BLaER1 treated with 17β-estradiol and CSF1 and Interleukin-3, amounts not matched to agents 10 nM and 100 nM (cell line): ENCODE data around the gene CELF2.

Experiments
- H3K27ac ChIP-seq, 11 experiments: shearing (Covaris generic); formaldehyde crosslinking; 2 replicates each; pipeline ENCODE4 v1.8.1; 2022
- H3K27me3 ChIP-seq, 11 experiments: shearing (Covaris generic); formaldehyde crosslinking; 2 replicates each; pipeline ENCODE4 v1.8.1; 2022
- H3K36me3 ChIP-seq, 11 experiments: shearing (Covaris generic); formaldehyde crosslinking; 2 replicates each; pipeline ENCODE4 v1.8.1; 2022
- H3K4me1 ChIP-seq, 10 experiments: shearing (Covaris generic); formaldehyde crosslinking; 2 replicates each; pipeline ENCODE4 v1.8.1; 2022
- H3K4me2 ChIP-seq, 11 experiments: shearing (Covaris generic); formaldehyde crosslinking; 2 replicates each; pipeline ENCODE4 v1.8.1; 2022
- H3K4me3 ChIP-seq, 10 experiments: shearing (Covaris generic); formaldehyde crosslinking; 2 replicates each; pipeline ENCODE4 v1.8.1; 2022
- H3K9ac ChIP-seq, 11 experiments: shearing (Covaris generic); formaldehyde crosslinking; 2 replicates each; pipeline ENCODE4 v1.8.1; 2022
- H3K9me3 ChIP-seq, 11 experiments: shearing (Covaris generic); formaldehyde crosslinking; replicated peaks in 1 of 11; 2 replicates each; pipeline ENCODE4 v1.8.1; 2022
- H4K20me1 ChIP-seq, 11 experiments: shearing (Covaris generic); formaldehyde crosslinking; 2 replicates each; pipeline ENCODE4 v1.8.1; 2022
- Cebpa-rat ChIP-seq, 11 experiments: shearing (Covaris generic); IDR thresholded peaks; 2 replicates each; pipeline ENCODE4 v1.8.1; 2022

Gene CELF2

GRCh38 chr10:11176746-11177145, 159.1 kb downstream of the CELF2 start:
- H3K4me1 ChIP-seq = peaks cover 96 to 99% (median 98%) of the 10 kb centered on the region in 10 experiments
- peak overlapping the region; percentile 39 to 98 (median 76) for H3K4me3 ChIP-seq
- peaks cover 21 to 98% (median 84%) of the 10 kb centered on the region in 11 experiments for H3K36me3 ChIP-seq
- peak overlapping the region; percentile 92 to 98 (median 95) for H3K4me2 ChIP-seq
- H3K27me3 ChIP-seq = no peaks in the 10 kb centered on the region
- peak overlapping the region; percentile 76 to 99 (median 97) for H3K9ac ChIP-seq
- no peak for TF ChIP-seq Cebpa-rat (IDR thresholded peaks at IDR 0.05)
- peaks cover 0 to 8% (median 5%) of the 10 kb centered on the region in 11 experiments; a peak in 11 of 22 replicates for H3K9me3 ChIP-seq
- peaks cover 40 to 87% (median 61%) of the 10 kb centered on the region in 11 experiments for H4K20me1 ChIP-seq
- H3K27ac ChIP-seq = peak overlapping the region; percentile 81 to 100 (median 98)

GRCh38 chr10:11177381-11177780, 159.7 kb downstream of the CELF2 start:
- peak overlapping the region; percentile 76 to 99 (median 97); a peak in 21 of 22 replicates for H3K9ac ChIP-seq
- TF ChIP-seq Cebpa-rat (IDR thresholded peaks at IDR 0.05) = no peak
- peaks cover 0 to 15% (median 11%) of the 10 kb centered on the region in 11 experiments; a peak in 14 of 22 replicates for H3K9me3 ChIP-seq
- peak overlapping the region; percentile 39 to 98 (median 76); a peak in 19 of 20 replicates for H3K4me3 ChIP-seq
- peak overlapping the region; percentile 81 to 100 (median 98) for H3K27ac ChIP-seq
- peaks cover 96 to 99% (median 98%) of the 10 kb centered on the region in 10 experiments for H3K4me1 ChIP-seq
- peak overlapping the region; percentile 92 to 98 (median 95) for H3K4me2 ChIP-seq
- peaks cover 45 to 87% (median 64%) of the 10 kb centered on the region in 11 experiments; a peak in 21 of 22 replicates for H4K20me1 ChIP-seq
- H3K36me3 ChIP-seq = peaks cover 27 to 98% (median 84%) of the 10 kb centered on the region in 11 experiments
- no peaks in the 10 kb centered on the region for H3K27me3 ChIP-seq

- peak overlapping the region; percentile 39 to 98 (median 76) for H3K4me3 ChIP-seq
- peak overlapping the region; percentile 92 to 98 (median 95) for H3K4me2 ChIP-seq
- peak overlapping the region; percentile 76 to 99 (median 97); a peak in 21 of 22 replicates for H3K9ac ChIP-seq
- no peak for TF ChIP-seq Cebpa-rat (IDR thresholded peaks at IDR 0.05)
- H3K4me1 ChIP-seq = peaks cover 96 to 99% (median 98%) of the 10 kb centered on the region in 10 experiments
- peaks cover 39 to 87% (median 64%) of the 10 kb centered on the region in 11 experiments; a peak in 21 of 22 replicates for H4K20me1 ChIP-seq
- H3K27me3 ChIP-seq = no peaks in the 10 kb centered on the region
- H3K36me3 ChIP-seq = peaks cover 34 to 98% (median 84%) of the 10 kb centered on the region in 11 experiments
- peak overlapping the region; percentile 81 to 100 (median 98) for H3K27ac ChIP-seq
- peaks cover 0 to 21% (median 16%) of the 10 kb centered on the region in 11 experiments; a peak in 16 of 22 replicates for H3K9me3 ChIP-seq
Measured at GRCh38 chr10:11177926-11178471, 160.3 kb downstream of the CELF2 start.

GRCh38 chr10:11178606-11179515, 161.2 kb downstream of the CELF2 start:
- Histone ChIP-seq H3K9ac (peak overlapping the region; percentile 76 to 99 (median 97); a peak in 21 of 22 replicates), H3K9me3 (peaks cover 0 to 30% (median 24%) of the 10 kb centered on the region in 11 experiments; a peak in 17 of 22 replicates), H3K4me1 (peaks cover 95 to 99% (median 96%) of the 10 kb centered on the region in 10 experiments), H3K36me3 (peaks cover 37 to 98% (median 84%) of the 10 kb centered on the region in 11 experiments), H3K27me3 (no peaks in the 10 kb centered on the region), H3K4me3 (peak overlapping the region; percentile 40 to 98 (median 76); a peak in 19 of 20 replicates), H4K20me1 (peaks cover 35 to 86% (median 64%) of the 10 kb centered on the region in 11 experiments; a peak in 21 of 22 replicates), H3K4me2 (peak overlapping the region; percentile 92 to 98 (median 95)), H3K27ac (peak overlapping the region; percentile 81 to 100 (median 98))
- TF ChIP-seq Cebpa-rat (IDR thresholded peaks at IDR 0.05) = no peak

- Histone ChIP-seq H3K27ac (peak overlapping the region; percentile 81 to 100 (median 98)), H3K4me2 (peak overlapping the region; percentile 92 to 98 (median 95)), H3K4me3 (peak overlapping the region; percentile 24 to 65 (median 54); a peak in 19 of 20 replicates), H4K20me1 (peaks cover 34 to 85% (median 69%) of the 10 kb centered on the region in 11 experiments; a peak in 21 of 22 replicates), H3K4me1 (peaks cover 87 to 96% (median 89%) of the 10 kb centered on the region in 10 experiments), H3K27me3 (no peaks in the 10 kb centered on the region), H3K36me3 (peaks cover 35 to 98% (median 84%) of the 10 kb centered on the region in 11 experiments), H3K9me3 (peaks cover 0 to 37% (median 32%) of the 10 kb centered on the region in 11 experiments; a peak in 18 of 22 replicates), H3K9ac (peak overlapping the region; percentile 71 to 99 (median 82))
- no peak for TF ChIP-seq Cebpa-rat (IDR thresholded peaks at IDR 0.05)
Measured at GRCh38 chr10:11179516-11180105, 161.9 kb downstream of the CELF2 start.

- TF ChIP-seq Cebpa-rat (IDR thresholded peaks at IDR 0.05) = no peak
- Histone ChIP-seq H3K4me2 (peak overlapping the region; percentile 92 to 98 (median 95)), H3K9me3 (peaks cover 6 to 43% (median 38%) of the 10 kb centered on the region in 11 experiments), H3K4me1 (peaks cover 81 to 96% (median 83%) of the 10 kb centered on the region in 10 experiments), H3K27ac (peak overlapping the region; percentile 81 to 100 (median 98)), H3K36me3 (peaks cover 35 to 98% (median 84%) of the 10 kb centered on the region in 11 experiments), H3K9ac (peak overlapping the region; percentile 71 to 99 (median 82)), H3K4me3 (peak overlapping the region; percentile 24 to 65 (median 54); a peak in 19 of 20 replicates), H3K27me3 (no peaks in the 10 kb centered on the region), H4K20me1 (peaks cover 28 to 88% (median 70%) of the 10 kb centered on the region in 11 experiments; a peak in 21 of 22 replicates)
Measured at GRCh38 chr10:11180228-11180627, 162.6 kb downstream of the CELF2 start.

GRCh38 chr10:11181978-11182377, 164.3 kb downstream of the CELF2 start:
- no peaks in the 10 kb centered on the region for H3K27me3 ChIP-seq
- H3K27ac ChIP-seq = peak overlapping the region in 7 of 11 experiments; percentile 35 to 100 (median 97); a peak in 12 of 22 replicates
- H4K20me1 ChIP-seq = peaks cover 19 to 99% (median 74%) of the 10 kb centered on the region in 11 experiments; a peak in 21 of 22 replicates

More at GRCh38 chr10:11181978-11182377, 164.3 kb downstream of the CELF2 start:
- H3K9me3 ChIP-seq = peaks cover 11 to 59% (median 50%) of the 10 kb centered on the region in 11 experiments
- peaks cover 64 to 91% (median 66%) of the 10 kb centered on the region in 10 experiments for H3K4me1 ChIP-seq
- H3K36me3 ChIP-seq = peaks cover 52 to 98% (median 89%) of the 10 kb centered on the region in 11 experiments
- no peak overlapping the region for H3K9ac ChIP-seq
- H3K4me3 ChIP-seq = peak overlapping the region in 1 of 10 experiments; percentile 16; a peak in 1 of 20 replicates
- TF ChIP-seq Cebpa-rat (IDR thresholded peaks at IDR 0.05) = no peak
- peak overlapping the region; percentile 35 to 98 (median 95); a peak in 21 of 22 replicates for H3K4me2 ChIP-seq
